HG02870 (cell line): ENCODE data around the gene HAUS8.

ENCODE experiments used
- ATAC-seq: cut with Tn5 transposase; IDR thresholded peaks from one replicate; pipeline ENCODE4 v1.9.1; 2021; ENCODE audit warnings: mild to moderate bottlenecking, moderate library complexity; ENCODE audit not compliant: unreplicated experiment

The HAUS8 gene

DNA sequence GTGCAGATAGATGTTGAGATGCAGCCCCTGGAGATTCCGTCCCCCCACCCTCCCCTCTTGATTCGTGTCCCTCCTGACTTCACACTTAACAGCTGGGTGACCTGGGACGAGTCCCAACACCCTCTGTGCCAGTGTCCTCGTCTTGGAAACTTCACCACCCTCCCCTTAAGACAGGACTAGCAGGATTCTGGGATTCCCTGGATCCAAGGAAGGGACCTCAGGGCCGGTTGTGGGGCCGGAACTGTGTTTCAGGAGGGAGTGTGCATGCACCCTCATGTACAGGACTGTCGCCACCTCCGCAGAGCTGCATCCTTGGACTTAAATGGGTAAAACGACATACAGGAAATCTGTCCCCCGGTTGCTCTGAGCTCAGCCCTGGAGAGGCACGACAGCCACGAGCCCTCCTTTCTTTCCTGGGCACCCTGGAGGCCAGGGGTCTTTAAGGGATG is 1.3 kb upstream of the HAUS8 start:
- ATAC-seq, result no peak

GRCh38 chr19:17075864-17076542 is 751 bp upstream of the HAUS8 start:
- no peak for ATAC-seq

DNA sequence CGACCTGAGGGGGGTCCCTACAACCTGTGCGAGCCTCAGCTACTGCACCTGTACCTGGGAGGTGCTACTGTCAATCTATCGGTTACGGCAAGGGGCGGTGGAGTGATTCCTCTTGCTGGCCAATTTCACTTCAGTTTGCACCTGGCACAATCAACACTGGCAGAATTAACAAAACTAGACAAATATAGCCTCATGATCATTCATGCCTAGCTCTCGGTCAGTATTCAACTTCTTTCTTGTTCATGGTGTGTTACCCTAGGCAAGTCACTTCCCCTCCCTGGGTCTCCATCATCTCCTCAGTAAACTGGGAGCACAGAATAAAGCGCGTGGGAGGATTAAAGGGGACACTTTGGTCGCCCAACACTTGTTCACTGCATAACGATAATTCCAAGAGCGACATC is 618 bp downstream of the HAUS8 start:
- no peak for ATAC-seq

GRCh38 chr19:17073869-17074633 is 1.2 kb downstream of the HAUS8 start:
- ATAC-seq, result no peak

- no peak for ATAC-seq
Observed at GRCh38 chr19:17070912-17071311, 4.3 kb downstream of the HAUS8 start.

DNA sequence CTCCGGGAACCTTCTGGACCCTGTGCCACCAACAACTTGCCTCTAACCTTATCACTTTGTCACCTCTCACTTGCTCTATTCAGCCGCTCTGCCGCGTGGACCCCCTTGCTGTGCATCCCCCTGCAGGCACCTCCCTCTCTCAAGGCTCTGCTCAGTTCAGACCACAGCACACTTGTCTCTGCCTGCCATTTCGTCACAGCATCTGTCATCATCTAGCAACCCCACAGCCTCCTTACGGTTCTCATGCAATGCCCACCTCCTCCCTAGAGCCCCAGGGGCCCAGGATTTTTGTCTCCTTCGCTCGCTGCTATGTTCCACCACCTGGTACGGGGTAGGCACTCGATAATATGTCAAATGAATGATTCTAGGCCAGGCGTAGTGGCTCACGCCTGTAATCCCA is 4.8 kb downstream of the HAUS8 start:
- ATAC-seq, result no peak

- ATAC-seq, result no peak
Observed at GRCh38 chr19:17069193-17069592, 6.1 kb downstream of the HAUS8 start.

DNA sequence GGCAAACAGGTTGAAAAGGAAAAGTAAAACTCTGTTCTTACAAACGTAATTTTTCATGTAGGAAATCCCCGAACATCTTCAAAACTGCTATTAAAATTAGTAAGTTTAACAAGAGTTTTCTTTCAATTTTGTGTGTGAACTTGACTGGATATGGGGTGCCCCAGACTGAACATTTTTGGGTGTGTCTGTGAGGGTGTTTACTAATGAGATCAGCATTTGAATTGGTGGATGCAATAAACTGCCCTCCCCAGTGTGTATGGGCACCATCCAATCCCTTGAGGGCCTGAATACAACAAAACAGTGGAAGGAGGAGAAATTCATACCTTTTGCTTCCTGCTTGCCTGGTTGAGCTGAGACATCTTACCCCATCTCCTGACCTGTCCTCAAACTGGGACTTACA is 11.8 kb downstream of the HAUS8 start:
- no peak for ATAC-seq

DNA sequence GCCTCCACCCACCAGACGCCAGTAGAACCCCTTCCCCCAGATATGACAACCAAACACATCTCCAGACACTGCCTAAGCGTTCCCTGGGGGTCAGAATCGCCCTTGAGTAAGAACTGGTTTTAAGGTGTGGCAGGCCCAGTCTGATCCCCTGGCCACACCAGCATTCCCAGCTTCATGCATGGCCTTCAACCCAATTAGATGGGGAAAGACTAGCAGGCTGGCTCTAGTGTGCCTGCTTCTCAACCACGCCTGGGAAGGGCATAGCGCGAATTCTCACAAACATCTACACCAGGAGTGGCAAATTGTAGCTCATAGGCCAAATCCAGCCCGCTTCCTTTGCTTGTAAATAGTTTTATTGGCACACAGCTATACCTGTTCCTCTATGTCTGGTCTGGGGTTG is 13.6 kb downstream of the HAUS8 start:
- no peak for ATAC-seq

DNA sequence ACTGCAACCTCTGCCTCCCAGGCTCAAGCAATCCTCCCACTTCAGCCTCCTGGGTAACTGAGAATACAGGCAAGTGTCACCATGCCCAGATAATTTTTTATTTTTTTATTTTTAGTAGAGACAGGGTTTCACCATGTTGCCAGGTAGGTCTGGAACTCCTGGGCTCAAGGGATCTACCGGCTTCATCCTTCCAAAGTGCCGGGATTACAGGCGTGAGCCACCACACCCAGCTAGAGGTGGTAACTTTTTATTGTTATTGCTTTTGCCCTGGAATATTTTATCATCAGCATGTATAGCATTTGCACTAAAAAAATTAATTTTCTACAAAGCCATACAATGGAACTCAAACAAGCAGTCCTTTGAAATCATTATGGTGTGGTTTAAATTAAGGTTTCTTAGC is 14.0 kb downstream of the HAUS8 start:
- no peak for ATAC-seq

GRCh38 chr19:17060802-17061201 is 14.4 kb downstream of the HAUS8 start:
- ATAC-seq, result no peak

- ATAC-seq, result no peak
Observed at GRCh38 chr19:17058236-17058635, 17.0 kb downstream of the HAUS8 start.

DNA sequence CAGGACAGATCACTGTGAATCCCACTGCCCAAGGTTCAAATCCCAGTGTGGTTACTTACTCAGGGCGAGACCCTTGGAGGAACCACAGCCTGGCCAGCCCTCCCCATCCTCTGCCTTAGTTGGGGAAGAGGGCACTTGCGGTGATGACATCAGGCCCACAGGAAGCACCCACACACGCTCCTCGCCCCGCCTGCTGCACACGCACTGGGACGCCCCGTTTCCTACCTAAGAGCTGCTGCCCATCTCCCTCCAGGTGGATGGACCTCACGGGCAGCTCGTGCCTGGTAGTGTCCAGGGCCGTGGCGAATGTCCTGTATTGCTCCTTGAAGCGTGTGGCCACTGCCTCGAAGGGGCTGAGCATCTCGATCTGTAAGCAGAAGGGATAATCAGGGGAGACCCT is 19.6 kb downstream of the HAUS8 start:
- ATAC-seq, result no peak

DNA sequence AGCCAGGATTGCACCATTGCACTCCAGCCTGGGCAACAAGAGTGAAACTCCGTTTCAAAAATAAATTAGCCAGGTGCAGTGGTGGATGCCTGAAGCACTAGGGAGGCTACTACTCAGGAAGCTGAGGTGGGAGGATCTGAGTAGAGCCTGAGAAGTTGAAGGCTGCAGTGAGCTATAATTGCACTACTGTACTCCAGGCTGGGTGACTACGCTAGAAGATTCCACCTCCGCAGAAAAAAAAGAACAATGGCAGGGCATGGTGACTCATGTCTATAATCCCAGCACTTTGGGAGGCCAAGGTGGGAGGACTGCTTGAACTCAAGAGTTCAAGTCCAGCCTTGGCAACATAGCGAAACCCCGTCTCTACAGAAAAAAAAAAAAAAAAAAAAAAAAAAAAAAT is 20.5 kb downstream of the HAUS8 start:
- ATAC-seq, result no peak

- no peak for ATAC-seq
Observed at GRCh38 chr19:17052439-17052838, 22.8 kb downstream of the HAUS8 start.

DNA sequence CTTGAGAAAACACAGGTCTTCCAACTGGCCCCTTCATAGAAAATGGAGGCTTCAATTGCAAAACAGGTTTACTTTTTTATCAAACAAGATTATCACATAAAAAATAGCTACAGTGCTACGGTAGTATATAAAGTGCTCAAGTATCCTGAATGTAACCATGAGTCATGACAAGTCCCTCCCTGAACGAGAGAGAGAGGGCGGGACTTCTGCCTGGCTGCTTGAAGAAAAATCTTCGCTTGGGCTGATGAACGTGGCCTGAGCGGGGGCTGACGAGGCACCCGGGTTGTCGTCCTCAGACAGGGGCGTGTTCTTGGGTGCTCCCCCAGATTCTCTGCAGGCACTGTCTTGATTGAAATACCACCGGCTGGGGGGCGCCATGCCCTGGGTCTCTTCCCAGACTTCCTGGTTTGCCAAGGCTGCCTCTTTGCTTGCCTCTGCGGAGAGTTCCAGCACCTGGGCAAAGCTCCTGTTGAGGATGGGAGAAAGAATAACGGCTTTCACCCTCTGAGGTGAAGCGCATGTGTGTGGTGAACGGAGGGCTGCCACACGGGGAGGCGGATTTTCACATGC is 25.5 kb downstream of the HAUS8 start:
- no peak for ATAC-seq

DNA sequence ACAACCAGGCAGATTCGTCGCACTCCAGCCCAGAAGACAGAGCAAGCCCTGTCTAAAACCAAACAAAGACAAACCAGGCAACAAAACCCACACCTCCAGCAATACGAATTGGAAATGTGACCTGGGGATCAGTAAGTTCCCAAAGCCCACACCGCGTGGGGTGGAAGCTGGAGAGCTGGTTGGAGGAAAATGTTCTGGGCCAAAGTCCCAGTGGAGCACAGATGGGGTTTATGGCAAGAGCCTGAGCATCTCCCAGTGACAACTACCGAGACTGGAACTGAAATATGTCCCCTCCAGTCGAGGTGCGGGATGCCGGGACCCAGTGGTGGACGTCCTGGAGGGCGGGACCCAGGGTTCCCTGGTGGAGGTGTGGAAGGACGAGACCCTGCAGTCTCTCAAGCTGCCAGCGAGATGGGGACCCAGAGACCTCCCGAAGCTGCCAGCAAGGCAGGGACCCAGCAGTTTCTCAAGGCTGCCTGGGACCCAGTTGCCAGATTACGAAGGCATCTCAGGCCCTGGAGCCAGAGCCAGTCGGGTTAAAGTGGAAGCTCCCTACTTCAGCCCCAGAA is 26.3 kb downstream of the HAUS8 start:
- no peak for ATAC-seq

DNA sequence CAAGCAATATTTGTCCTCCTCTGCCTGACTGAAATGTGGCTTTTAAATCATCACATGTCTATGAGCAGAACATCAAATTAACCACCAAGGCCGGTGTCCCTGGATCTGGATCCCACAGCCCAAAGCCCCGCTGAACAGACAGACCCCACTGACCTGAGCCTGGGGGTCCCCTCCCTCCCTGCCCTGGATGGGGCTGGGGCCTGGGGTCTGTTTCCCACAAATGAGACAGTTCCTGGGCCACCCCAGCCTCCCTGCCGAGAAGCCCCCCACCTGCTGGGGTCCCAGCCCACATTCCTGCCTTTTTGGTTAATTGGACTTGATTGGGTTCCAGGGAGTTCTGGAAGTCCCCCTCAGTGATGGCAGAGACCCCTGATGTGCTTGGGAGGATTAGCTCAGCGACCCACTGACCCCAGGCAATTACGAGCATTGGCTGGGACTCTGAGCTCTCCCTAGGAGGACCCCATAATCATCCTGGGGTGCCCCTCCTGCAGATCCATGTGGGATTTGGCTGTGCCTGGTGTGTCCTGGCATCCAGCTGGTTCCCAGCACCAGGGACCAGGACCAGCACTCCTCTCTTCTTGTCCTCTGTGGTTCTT is 29.2 kb downstream of the HAUS8 start:
- no peak for ATAC-seq

DNA sequence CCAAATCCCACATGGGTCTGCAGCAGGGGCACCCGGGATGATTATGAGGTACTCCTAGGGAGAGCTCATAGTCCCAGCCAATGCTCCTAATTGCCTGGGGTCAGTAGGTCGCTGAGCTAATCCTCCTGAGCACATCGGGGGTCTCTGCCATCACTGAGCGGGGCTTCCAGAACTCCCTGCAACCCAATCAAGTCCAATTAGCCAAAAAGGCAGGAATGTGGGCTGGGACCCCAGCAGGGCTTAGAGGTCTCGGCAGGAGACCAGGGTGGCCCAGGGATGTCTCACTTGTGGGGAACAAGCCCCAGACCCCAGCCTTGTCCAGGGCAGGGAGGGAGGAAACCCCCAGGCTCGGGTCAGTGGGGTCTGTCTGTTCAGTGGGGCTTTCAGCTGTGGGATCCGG is 31.5 kb downstream of the HAUS8 start:
- ATAC-seq, result no peak

DNA sequence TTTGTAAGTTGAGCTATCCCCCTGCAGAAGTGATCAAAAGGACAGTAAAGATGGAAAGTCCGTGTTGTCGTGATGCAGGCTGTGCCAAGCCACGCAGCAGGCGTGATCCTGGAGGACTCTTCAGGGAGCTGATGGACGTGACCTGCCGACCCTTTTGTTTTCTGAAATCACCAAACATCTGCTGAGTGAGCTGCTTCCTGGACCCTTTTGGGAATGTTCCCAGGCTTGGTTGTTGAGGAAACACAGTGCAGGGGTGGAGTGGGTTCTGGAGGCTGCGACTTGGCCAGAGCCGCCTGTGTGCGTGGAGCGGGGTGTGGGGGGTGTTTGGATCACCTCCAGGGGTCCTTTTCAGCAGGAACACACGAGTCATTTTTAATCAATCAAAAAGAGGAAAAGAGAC is 33.3 kb downstream of the HAUS8 start:
- ATAC-seq, result no peak

DNA sequence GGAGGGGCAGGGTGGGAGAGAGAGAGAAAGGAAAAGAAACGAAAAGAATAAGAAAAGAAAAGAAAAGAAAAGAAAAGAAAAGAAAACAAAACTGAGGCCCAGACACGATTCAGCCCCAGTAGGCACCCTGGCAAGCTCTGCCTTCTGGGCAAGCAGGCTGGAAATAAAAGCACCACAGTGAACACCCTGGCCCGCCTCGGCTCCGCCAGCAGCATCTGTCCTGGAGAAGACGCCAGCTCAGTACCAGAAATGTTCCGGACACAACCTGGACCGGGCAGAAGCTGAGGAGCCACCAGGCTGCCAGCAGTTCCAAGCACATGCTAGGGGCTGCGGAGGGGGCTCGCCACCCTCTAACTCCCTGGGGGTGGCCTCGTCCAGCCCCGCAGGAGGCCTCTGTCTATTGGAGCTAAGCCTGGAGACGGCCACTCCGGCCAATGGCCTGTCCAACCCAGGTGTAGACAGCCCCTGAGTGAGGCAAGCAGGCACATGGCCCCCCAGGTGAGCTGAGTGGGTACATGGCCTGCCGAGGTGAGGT is 37.2 kb downstream of the HAUS8 start:
- no peak for ATAC-seq
